Measurements from ENCODE around the gene ZNF584.
"Not testable (repeated sequence)": the region's sequence is repeated elsewhere in the genome, so short reads cannot be mapped to it uniquely, and the experiment has no call there.

ZNF584 gene

DNA sequence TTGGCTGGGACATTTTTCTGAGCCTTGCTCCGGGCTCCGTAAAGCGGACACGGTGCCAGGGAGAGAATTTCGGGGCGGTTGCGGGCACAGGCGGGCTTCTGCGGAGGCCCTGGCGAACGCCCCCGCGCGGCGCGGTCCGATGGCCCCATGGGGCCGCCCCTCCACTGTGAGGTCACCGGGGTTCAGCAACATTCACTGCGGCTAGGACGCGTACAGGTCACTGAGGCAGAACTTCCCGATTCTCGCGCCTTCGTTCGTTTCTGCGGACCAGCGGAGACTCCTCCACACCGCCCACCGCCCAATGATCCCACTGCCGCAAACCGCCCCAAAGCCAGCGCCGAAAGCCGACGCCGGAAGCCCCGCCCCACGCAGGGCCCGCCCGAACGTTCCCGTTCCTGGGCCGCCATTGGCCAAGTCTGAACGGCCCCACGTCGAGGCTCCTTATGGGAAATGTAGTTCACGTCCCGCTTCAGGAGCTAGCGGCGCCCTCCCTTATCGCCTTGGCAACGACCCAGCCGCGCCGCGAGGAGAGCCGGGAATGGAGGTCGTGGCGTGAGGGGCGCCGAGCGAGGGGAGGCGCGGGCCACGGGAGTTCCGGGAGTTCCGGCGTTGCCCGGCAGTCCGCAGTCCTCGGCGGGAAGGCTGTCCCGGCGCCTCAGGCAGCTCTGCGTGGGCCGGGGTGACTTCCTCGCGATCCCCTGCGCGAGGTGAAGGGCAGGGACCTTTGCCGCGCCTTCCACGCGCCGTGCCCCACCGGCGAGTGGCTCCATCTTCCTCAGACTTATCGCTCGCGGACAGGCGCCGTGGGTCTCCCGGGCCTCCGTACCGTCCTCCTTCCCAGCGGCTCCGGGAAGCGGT, at the start of gene ZNF584:
TSS of gene ZNF584 (plus strand) at position 498 of the 858 bp plus-strand sequence. CDS start 499 bp downstream, outside the sequence.
- DNase-seq (ENCODE audit: low spot score), result peak; percentile 96

DNA sequence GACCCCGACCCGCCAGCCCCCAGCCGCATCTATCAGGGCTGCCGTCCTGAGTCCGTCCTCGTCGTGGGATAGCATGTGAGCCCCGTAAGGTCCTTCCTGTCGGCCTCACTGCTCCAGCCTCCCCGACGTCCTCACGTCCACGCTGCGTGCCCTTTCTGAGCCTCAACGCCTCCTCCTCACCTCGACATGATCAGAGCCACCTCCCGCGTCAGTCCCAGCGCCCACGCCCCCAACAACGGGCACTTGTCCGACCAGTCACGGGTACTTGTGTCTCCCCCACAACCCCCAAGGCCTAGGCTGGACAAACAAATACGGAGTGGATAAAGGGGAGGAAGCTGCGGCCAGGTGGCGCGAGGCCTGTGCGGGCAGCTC, 46.6 kb upstream of the ZNF584 start:
- no peak for DNase-seq (ENCODE audit: low spot score)

- DNase-seq (ENCODE audit: low spot score), result peak; percentile 97
Measured at GRCh38 chr19:58362272-58362994, 46.0 kb upstream of the ZNF584 start, which contains the start of gene ZNF497. Gene ZNF497 (minus strand): TSS chr19:58362751. CDS start chr19:58357635, 5,116 bp downstream.

DNA sequence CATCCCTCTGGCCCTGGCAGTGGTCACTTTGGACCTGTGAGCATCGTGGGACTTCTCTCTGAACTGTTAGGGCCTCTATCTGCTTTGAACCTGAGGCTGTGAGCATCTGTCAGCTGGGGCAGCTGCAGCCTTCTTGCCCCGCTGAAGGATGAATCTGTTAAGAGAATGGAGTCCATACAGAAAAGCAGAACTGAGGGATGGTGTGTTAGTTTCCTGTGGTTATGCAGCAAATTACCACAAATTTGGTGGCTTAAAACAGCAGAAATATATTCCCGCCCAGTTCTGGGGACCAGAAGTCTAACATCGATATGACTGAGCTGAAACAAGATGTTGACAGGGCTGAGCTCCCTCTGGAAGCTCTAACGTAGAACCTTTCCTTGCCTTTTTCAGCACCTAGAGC, 44.3 kb upstream of the ZNF584 start:
- DNase-seq (ENCODE audit: low spot score), result no peak

DNA sequence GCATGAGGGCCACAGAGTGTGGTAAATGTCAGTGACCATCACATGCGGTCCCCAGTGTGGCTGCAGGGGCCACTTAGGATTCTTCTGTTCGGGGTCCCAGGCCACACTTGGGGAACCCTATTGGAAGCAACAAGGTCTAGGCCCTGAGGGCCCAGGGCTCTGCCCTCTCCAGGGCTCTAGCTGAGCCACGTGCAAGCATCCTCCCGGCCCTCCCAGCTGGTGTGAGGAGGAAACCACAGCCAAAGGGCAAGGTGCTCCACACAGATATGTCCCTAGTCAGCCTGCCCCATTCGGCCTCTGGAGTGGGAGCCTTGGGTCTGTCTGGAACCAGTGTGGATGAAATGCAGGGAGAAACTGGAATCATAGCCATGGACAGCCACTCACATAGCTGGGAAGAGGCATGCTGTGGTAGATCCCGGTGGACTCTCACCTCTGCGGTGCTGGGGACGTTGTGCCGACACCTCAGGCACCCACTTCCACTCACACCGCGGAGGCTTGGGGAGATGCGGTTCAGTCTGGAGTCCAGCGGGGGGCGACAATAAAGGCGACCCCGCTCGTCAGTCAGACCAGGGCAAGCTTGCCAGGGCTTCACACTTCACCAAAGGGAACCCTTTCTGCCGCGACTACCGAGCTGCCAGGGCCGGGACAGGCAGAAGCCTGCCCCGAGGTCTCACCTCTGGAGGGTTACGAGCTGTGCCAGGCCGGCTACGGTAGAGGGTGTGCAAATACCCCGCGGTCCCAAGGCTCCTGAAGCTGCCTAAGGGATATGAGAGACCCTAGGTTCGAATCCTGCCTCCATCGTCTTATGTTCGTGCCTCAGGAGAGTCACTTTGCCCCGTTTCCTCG, 41.6 kb upstream of the ZNF584 start:
- no peak for DNase-seq (ENCODE audit: low spot score)

- DNase-seq (ENCODE audit: low spot score), result no peak
Measured at GRCh38 chr19:58367698-58368454, 40.6 kb upstream of the ZNF584 start.

GRCh38 chr19:58368561-58369360, 39.7 kb upstream of the ZNF584 start:
- no peak for DNase-seq (ENCODE audit: low spot score)

DNA sequence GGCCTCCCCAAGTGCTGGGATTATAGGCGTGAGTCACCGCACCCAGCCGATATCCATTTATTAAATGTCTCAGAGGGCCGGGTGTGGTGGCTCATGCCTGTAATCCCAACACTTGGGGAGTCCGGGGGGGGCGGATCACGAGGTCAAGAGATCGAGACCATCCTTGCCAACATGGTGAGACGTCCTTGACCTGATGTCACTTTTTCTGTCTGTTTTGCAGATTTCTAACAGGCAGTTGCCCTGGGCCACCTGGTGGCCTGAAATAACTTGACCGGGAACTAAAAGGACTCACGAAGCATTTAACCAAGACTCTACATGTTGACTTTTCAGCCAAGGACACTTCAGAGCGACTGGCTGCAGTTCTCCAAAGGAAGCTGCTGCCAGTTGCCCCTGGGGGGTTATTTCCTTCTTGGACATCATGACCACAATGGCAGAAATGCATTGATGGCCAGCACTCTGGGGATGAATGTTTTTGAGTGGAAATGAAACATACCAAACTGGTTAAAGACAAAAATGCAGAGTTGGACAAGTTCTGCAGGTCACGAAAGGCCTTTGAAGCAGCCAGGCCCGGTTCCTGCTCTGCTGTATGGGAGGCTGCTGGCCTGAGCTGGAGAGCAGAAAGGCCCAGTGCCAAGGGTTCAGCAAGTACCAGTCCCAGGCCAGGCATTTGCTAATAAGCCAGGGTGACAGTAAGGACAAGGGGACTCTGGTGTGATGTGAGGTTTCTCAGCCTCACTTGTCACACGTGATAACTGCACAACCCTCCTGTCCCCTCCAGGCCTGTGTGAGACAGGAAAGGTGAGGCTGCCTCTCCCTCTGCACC, 35.9 kb upstream of the ZNF584 start:
- DNase-seq (ENCODE audit: low spot score), result no peak

GRCh38 chr19:58374200-58374599, 34.2 kb upstream of the ZNF584 start:
- no peak for DNase-seq (ENCODE audit: low spot score)

- not testable (repeated sequence) for DNase-seq (ENCODE audit: low spot score)
Measured at GRCh38 chr19:58376724-58377123, 31.7 kb upstream of the ZNF584 start.

DNA sequence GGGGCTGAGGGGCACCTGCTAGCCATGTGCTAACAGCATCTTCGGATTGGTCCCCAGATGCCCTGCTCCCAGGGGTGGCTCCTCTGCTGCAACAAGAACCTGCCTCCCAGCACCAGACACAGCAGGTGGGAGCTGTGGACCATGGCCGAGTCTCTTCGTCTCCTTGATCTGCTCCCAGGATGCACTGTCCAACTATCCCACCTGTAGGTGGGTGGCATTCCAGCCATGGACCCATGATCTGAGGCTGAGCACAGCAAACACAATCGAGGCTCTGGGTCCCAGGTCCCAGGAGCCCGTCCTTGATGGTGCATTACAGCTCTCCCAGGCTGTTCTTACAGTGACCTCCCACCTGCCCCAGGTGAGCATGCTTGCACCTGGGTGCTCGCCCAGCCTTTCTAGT, 29.2 kb upstream of the ZNF584 start:
- no peak for DNase-seq (ENCODE audit: low spot score)

- no peak for DNase-seq (ENCODE audit: low spot score)
Measured at GRCh38 chr19:58380037-58380661, 28.3 kb upstream of the ZNF584 start.

DNA sequence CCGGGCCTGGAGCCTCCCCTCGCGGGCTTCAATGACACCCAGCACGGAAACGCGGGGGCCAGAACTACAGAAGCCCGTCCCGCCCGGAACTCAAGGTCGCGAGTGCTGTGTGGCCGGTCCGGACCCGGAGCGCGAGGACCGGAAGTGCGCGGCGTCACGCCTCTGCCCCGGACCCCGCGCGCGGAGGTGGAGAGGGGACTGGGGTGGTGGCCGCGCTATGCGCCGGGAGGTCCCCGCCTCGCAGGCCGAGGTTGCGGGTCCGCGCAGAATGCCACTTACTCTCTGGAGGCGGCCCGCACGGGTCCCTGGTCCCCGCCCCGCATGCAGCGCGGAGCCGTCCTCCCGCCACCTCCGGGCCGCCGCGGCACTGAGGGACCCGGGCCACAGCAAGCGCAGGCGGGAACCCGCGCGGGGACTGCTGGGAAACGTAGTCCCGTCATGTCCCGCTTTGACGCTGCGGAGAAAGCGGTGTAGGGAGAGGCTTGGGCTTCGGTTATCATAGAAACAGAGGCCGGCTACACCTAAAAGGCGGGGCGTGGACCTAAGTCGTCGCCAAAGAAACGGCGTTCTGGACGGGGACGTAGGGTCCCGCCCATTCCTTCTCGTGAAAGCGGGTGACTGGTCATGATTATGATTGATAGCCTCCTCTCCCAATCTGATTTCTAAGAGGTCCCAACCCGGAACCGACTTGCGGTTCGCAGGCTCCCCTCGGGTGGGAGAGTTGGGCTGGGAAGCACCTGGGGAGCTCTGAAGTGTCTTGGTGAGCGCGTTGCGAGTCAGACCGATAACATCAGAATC, 27.6 kb upstream of the ZNF584 start, which contains the start of gene ZNF837:
TSS of gene ZNF837 (minus strand) at position 369 of the 798 bp plus-strand sequence. CDS start 11,698 bp downstream, outside the sequence.
- DNase-seq (ENCODE audit: low spot score), result peak; percentile 100

DNA sequence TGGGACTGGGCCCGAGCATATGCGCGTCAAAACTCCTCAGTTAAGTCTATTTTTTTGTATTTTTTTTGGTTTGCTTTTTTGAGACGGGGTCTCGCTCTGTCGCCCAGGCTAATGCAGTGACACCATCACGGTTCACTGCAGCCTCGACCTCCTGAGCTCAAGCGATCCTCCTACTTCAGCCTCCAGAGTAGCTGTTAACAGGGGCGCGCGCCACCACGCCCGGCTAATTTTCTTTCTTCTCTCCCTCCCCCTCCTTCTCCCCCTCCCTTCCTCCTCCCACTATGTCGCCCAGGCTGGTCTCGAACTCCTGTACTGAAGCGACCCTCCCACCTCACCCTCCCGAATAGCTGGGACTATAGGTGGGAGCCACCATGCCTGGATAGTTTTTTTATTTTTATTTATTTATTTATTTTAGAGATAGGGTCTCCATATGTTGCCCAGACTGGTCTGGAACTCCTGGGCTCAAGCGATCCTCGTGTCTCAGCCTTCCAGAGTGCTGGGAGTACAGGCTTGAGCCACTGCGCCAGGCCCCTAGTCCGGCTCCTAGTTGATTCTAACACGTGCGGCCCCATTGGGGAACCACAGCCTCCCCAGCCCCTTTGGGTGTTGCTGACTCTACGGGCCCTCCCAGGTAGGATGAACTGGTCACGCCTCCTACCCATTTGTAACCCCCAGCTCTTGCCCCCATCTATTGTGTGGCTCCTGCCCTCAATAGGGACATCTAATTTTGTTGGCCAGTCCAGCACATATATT, 26.8 kb upstream of the ZNF584 start:
- no peak for DNase-seq (ENCODE audit: low spot score)

GRCh38 chr19:58382997-58383603, 25.3 kb upstream of the ZNF584 start:
- no peak for DNase-seq (ENCODE audit: low spot score)

GRCh38 chr19:58385313-58385890, 23.0 kb upstream of the ZNF584 start:
- no peak for DNase-seq (ENCODE audit: low spot score)
